PFSK-1 (cell line): ENCODE measurements around the gene DPYD.

Experiments used
- FOXP2 ChIP-seq: optimal IDR thresholded peaks from 2 replicates; pipeline ENCODE3; 2011; ENCODE audit warnings: borderline replicate concordance, control low read depth, inconsistent platforms; ENCODE audit not compliant: insufficient read depth; ENCODE audit errors: extremely low read length, extremely low read depth
- POLR2AphosphoS5 ChIP-seq: IDR thresholded peaks from 2 replicates; pipeline ENCODE4 v1.6.1; 2012; ENCODE audit warnings: low read depth, mild to moderate bottlenecking, control low read depth, low read length, moderate library complexity
- REST ChIP-seq, 2 experiments: IDR thresholded peaks; 2 replicates each; pipeline versions ENCODE4 v1.6.1 to v1.8.0; 2011 to 2012; ENCODE audit warnings: low read depth in 2 of 2, low read length in 2 of 2, control low read depth in 1 of 2, inconsistent platforms in 1 of 2, mild to moderate bottlenecking in 1 of 2, moderate library complexity in 1 of 2; ENCODE audit not compliant: insufficient read depth in 1 of 2
- SIN3A ChIP-seq: IDR thresholded peaks from 2 replicates; pipeline ENCODE4 v1.6.1; 2012; ENCODE audit warnings: mild to moderate bottlenecking, low read length, moderate library complexity, borderline replicate concordance; ENCODE audit not compliant: insufficient read depth
- TAF1 ChIP-seq: IDR thresholded peaks from 2 replicates; pipeline ENCODE4 v1.6.1; 2012; ENCODE audit warnings: low read length, control low read depth, borderline replicate concordance; ENCODE audit not compliant: insufficient read depth

GRCh38 chr1:97803026-97803425 lies 117.8 kb downstream of the DPYD start:
- TF ChIP-seq SIN3A: no peak
- TF ChIP-seq POLR2AphosphoS5: no peak
- no peak for TF ChIP-seq REST (IDR thresholded peaks at IDR 0.05; ENCODE audit: insufficient read depth in 1 of 2, low read depth in 2 of 2, low read length in 2 of 2)
- TF ChIP-seq TAF1: no peak
- no peak for TF ChIP-seq FOXP2
